Measurements from ENCODE around the gene EFCAB12.
A peak's percentile ranks its signal among the peaks of the same experiment; 100 is the strongest.
"Not testable (repeated sequence)": the region's sequence is repeated elsewhere in the genome, so short reads cannot be mapped to it uniquely, and the experiment has no call there.

Gene EFCAB12

GRCh38 chr3:129387487-129387886 is 40.9 kb downstream of the EFCAB12 start:
- DNase-seq (ENCODE audit: low read depth), result no peak
- TF ChIP-seq CTCF (IDR thresholded peaks at IDR 0.05; ENCODE audit: insufficient read depth, low read depth, low read length, missing control alignments), result no peak
- H3K4me3 ChIP-seq (ENCODE audit: low read length), result no peak overlapping the region

GRCh38 chr3:129386984-129387383 is 41.5 kb downstream of the EFCAB12 start:
- no peak for TF ChIP-seq CTCF (IDR thresholded peaks at IDR 0.05; ENCODE audit: insufficient read depth, low read depth, low read length, missing control alignments)
- no peak for DNase-seq (ENCODE audit: low read depth)

GRCh38 chr3:129385507-129385906 is 42.9 kb downstream of the EFCAB12 start:
- H3K4me3 ChIP-seq (ENCODE audit: low read length); DNase-seq (ENCODE audit: low read depth): not testable (repeated sequence)

More at GRCh38 chr3:129386984-129387383, 41.5 kb downstream of the EFCAB12 start:
- H3K4me3 ChIP-seq (ENCODE audit: low read length), result no peak overlapping the region

- no peak for DNase-seq (ENCODE audit: low read depth)
- no peak for TF ChIP-seq CTCF (IDR thresholded peaks at IDR 0.05; ENCODE audit: insufficient read depth, low read depth, low read length, missing control alignments)
- H3K4me3 ChIP-seq (ENCODE audit: low read length), result no peak overlapping the region
Observed at GRCh38 chr3:129384594-129385323, 43.7 kb downstream of the EFCAB12 start.

GRCh38 chr3:129384103-129384502 is 44.3 kb downstream of the EFCAB12 start:
- DNase-seq (ENCODE audit: low read depth); H3K4me3 ChIP-seq (ENCODE audit: low read length): not testable (repeated sequence)

- H3K4me3 ChIP-seq (ENCODE audit: low read length), result no peak overlapping the region
- peak; percentile 63 for DNase-seq (ENCODE audit: low read depth)
- peak; percentile 79 for TF ChIP-seq CTCF (IDR thresholded peaks at IDR 0.05; ENCODE audit: insufficient read depth, low read depth, low read length, missing control alignments)
Observed at GRCh38 chr3:129383292-129383860, 45.1 kb downstream of the EFCAB12 start.

GRCh38 chr3:129382366-129382765 is 46.1 kb downstream of the EFCAB12 start:
- no peak for DNase-seq (ENCODE audit: low read depth)
- H3K4me3 ChIP-seq (ENCODE audit: low read length), result no peak overlapping the region
- TF ChIP-seq CTCF (IDR thresholded peaks at IDR 0.05; ENCODE audit: insufficient read depth, low read depth, low read length, missing control alignments), result no peak

All from epithelial cell of esophagus (primary cell).